Activated gamma-delta T cell treated with anti-CD3 and anti-CD28 coated beads, Interleukin-2, amount 50 U/mL, for 16 hours (primary cell): ENCODE results near the gene STPG2.

Experiments
- DNase-seq: peaks from one replicate; pipeline ENCODE4 v3.0.0-alpha.2; 2020; ENCODE audit warnings: low read depth

STPG2 gene

GRCh38 chr4:97812768-97813167 is 330.5 kb downstream of the STPG2 start:
- DNase-seq, result no peak

- no peak for DNase-seq
These were observed 356.9 kb downstream of the STPG2 start for GRCh38 chr4:97786306-97786920.

DNA sequence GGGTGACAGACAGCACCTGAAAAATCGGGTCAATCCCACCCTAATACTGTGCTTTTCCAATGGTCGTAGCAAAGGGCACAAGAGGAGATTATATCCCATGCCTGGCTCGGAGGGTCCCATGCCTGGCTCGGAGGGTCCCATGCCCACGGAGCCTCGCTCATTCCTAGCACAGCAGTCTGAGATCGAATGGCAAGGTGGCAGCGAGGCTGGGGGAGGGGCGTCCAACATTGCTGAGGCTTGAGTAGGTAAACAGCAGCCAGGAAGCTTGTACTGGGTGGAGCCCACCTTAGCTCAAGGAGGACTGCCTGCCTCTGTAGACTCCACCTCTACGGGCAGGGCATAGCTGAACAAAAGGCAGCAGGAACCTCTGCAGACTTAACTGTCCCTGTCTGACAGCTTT is 365.1 kb downstream of the STPG2 start:
- no peak for DNase-seq

DNA sequence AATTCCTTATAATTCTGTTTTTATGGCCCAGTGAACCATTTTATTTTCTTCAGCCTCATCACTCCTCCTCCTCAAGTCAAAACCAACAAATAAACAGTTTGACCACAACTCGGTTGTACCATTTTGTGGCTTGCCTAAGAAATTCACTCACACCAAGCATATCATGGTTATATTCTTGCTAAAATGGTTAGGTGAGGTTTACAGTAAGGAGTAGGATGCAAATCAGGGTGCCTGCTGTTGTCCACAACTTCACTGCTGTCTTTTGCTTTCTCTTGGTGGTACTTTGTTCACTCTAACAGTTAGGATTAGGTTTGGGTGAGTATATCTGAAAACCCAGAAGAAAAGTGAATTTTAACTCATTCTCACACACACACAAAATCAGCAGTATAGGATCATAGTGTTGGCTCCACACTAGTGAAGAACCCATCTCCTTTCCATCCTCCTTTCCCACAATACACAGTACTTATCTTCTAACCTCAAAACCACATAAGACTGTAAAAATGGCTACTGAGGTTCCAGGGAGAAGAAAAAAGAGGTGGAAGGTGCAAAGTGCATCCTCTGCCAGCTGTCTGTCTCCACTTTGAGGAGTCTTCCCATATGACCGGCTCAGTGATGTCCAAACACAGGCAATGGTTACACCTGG is 368.8 kb downstream of the STPG2 start:
- DNase-seq, result no peak

- DNase-seq, result no peak
These were observed 373.1 kb downstream of the STPG2 start for GRCh38 chr4:97770222-97770621.

- no peak for DNase-seq
These were observed 381.2 kb downstream of the STPG2 start for GRCh38 chr4:97762115-97762512.

DNA sequence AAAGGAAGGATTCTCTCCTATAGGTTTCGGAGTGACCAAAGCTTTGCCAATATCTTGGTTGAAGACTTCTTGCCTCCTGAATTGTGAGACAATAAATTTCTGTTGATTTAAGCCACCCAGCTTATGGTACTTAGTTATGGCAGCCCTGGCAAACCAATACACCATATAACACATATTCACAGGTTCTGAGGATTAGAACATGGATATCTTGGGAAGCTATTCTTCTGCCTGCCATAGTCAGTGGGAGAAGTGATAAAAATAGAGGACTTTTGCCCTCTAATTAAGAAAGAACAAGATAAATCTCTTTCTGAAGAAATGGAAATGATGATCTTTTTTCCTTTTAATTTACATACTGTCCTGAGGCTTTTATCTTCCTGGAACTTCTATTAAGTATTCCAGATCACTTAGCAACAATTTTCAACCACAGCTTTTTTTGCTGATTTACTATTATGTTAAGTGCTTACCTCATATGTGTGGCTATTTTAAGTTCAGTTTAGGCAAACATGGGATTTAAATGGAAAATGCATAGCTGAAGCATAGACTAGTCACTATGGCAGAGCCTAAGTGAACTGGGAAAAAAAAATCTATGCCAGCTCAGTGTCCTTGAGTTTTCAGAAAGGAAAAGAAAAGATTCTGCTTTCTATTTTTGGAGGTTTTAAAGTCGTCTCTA is 381.7 kb downstream of the STPG2 start:
- no peak for DNase-seq

- DNase-seq, result no peak
These were observed 383.5 kb downstream of the STPG2 start for GRCh38 chr4:97759785-97760184.

- DNase-seq, result no peak
These were observed 390.7 kb downstream of the STPG2 start for GRCh38 chr4:97752599-97752998.

GRCh38 chr4:97747945-97748344 is 395.3 kb downstream of the STPG2 start:
- no peak for DNase-seq

GRCh38 chr4:97720869-97721432 is 422.3 kb downstream of the STPG2 start:
- no peak for DNase-seq

- DNase-seq, result no peak
These were observed 452.1 kb downstream of the STPG2 start for GRCh38 chr4:97691111-97691605.

DNA sequence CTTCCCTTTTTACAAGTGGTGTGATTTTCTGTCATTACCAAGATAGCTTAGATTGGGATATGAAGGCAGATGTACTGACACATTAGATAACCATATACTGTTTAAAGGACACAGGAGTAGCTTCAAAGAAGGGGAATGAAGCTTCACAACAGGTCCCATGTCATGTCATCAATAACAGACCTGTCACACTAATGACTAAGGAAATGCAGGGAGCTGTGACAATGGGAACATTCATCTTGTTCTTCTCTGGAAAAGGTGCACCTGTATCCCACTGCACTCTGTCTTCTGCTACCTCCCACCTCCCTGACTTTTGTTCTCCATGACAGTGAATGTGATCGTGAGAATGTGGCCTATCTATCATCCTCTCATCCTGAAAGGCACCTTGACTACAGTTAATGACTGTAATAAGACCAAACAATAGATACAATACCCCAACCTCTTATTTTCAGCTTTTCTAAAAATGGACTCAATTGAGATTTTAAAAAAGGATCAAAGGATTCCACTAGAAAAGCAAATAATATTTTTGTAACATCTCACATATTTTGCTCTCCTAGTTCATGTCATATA is 472.5 kb downstream of the STPG2 start:
- DNase-seq, result no peak

- DNase-seq, result no peak
These were observed 477.7 kb downstream of the STPG2 start for GRCh38 chr4:97665553-97665952.

GRCh38 chr4:97664741-97665140 is 478.5 kb downstream of the STPG2 start:
- no peak for DNase-seq

DNA sequence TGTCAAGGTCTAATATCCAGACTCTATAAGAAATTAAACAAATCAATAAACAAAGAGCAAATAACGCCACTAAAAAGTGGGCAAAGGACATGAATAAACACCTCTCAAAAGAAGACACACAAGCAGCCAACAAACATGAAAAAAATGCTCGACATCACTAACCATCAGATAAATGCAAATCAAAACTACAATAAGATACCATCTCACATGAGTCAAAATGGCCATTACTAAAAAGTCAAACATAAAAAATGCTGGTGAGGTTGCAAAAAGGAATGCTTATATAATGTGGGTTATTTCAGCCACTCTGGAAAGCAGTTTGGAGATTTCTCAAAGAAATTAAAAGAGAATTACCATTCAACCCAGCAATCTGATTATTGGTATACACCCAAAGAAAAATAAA is 481.1 kb downstream of the STPG2 start:
- no peak for DNase-seq

DNA sequence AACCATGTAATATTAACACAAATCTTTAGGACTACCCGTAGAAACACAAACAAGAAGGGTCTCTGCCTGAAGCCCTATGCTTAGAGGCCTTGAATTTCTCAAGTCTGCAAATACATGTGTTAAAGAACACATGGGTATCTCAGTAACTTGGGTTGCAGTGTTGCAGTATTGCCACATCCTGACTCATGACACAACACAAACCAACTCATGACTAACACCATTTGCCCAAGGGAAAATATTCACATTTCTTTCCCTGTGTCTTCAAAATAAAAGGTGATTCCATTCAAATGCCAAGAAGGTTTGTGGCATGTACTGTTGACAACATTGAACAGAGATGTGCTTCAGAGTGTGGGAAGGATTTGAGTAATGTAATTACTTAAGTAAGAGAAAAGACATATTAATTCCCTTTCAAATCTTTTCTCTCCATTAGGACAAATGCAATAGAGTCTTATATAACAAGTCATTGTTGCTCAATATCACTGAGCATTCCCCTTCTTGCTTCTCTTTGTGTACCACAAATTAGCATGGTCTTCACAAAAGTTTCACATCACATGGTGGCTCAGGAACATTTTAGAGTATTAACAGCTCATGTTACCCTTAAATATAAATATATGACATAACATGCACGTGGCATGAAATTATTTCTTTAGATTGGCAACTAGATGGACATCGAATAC is 487.1 kb downstream of the STPG2 start:
- no peak for DNase-seq

DNA sequence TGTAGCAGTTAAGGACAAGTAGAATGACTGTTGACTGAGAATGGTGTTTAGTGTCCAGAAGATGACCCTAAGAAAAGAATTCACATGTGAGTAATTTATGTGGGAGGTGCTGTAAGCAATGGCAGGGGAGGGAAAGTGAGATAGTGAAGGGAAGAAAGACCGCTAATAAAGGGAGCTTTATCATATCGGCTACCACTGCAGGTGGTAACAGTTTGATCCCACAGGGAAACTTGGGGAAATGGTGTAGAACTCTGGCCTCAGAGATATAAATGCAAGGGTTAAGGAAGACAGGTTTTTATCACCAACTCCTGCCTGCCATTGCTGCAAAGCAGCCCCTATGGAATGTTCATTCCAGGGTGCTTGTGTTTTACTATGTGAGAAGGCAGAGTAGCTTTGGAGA is 489.6 kb downstream of the STPG2 start:
- DNase-seq, result no peak

GRCh38 chr4:97646997-97647396 is 496.3 kb downstream of the STPG2 start:
- DNase-seq, result no peak

- DNase-seq, result no peak
These were observed 498.0 kb downstream of the STPG2 start for GRCh38 chr4:97645071-97645821.

- no peak for DNase-seq
These were observed 500.1 kb downstream of the STPG2 start for GRCh38 chr4:97643179-97643578.
